ENCODE measurements around the gene WDR70.
"Not testable (repeated sequence)": the region's sequence is repeated elsewhere in the genome, so short reads cannot be mapped to it uniquely, and the experiment has no call there.

Gene WDR70

DNA sequence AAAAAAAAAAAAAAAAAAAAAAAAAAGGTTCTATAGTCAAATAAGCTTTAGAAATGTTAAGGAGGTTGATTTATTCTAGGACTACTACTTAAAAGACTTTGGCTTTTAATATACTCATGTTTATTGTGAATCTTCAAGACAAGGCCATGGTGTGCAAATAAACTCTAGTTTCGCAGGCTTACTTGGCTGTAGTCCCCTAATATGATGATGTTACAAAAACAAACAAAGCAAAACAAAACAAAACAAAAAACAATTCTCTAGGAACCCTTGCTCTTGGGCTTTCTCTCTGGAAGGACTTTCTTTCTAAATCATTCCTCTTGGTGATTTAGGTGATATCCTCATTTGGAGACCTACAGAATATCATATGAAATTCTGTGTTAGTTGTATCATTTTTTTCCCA lies 288.7 kb downstream of the WDR70 start:
- FAIRE-seq (no peak), DNase-seq (ENCODE audit: insufficient read length, low spot score) (no peak)

DNA sequence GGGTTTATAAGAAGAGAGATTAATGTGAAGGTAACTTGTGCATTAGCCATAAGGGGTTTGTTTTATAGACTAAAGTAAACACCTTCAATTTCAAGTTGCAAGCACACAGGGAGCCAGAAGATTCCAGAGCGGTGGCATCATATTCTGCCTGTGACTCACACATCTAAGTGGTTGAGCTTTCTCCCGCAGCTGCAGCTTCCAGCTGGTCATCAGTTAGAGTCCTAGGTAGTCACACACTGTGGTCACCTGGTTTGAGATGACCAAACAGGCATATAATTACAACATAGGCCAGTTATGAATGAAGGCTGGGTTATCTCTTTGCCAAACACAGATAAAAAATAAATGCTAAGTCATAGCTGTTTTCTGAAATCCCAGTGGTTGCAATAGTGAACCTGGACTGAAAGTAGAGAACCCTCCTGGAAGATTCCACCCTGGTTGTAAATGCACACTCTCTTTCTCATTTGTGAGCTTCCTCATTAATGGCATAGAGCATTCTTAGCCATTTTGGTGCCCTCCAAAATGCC lies 289.5 kb downstream of the WDR70 start:
- DNase-seq (ENCODE audit: insufficient read length, low spot score) (peak; percentile 96), FAIRE-seq (peak; percentile 97)

DNA sequence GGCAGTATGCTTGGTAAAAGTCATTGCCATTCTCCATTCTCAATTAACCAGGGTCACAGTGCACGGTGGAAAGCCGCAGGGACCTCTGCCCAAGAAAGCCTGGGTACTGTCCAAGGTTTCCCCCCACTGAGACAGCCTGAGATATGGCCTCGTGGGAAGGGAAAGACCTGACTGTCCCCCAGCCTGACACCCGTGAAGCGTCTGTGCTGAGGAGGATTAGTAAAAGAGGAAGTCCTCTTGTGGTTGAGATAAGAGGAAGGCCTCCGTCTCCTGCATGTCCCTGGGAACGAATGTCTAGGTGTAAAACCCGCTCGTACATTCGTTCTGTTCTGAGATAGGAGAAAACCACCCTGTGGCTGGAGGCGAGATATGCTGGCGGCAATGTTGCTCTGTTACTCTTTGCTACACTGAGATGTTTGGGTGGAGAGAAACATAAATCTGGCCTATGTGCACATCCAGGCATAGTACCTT lies 293.0 kb downstream of the WDR70 start:
- not testable (repeated sequence) for DNase-seq (ENCODE audit: insufficient read length, low spot score); FAIRE-seq

DNA sequence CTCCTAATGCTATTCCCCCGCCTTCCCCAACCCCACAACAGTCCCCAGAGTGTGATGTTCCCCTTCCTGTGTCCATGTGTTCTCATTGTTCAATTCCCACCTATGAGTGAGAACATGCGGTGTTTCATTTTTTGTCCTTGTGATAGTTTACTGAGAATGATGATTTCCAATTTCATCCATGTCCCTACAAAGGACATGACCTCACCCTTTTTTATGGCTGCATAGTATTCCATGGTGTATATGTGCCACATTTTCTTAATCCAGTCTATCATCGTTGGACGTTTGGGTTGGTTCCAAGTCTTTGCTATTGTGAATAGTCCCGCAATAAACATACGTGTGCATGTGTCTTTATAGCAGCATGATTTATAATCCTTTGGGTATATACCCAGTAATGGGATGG lies 295.2 kb downstream of the WDR70 start:
- not testable (repeated sequence) for DNase-seq (ENCODE audit: insufficient read length, low spot score); FAIRE-seq

DNA sequence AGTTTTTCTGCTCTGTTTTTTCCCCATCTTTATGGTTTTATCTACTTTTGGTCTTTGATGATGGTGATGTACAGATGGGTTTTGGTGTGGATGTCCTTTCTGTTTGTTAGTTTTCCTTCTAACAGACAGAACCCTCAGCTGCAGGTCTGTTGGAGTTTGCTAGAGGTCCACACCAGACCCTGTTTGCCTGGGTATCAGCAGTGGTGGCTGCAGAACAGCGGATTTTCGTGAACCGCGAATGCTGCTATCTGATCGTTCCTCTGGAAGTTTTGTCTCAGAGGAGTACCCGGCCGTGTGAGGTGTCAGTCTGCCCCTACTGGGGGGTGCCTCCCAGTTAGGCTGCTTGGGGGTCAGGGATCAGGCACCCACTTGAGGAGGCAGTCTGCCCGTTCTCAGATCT lies 300.2 kb downstream of the WDR70 start:
- FAIRE-seq; DNase-seq (ENCODE audit: insufficient read length, low spot score): not testable (repeated sequence)

DNA sequence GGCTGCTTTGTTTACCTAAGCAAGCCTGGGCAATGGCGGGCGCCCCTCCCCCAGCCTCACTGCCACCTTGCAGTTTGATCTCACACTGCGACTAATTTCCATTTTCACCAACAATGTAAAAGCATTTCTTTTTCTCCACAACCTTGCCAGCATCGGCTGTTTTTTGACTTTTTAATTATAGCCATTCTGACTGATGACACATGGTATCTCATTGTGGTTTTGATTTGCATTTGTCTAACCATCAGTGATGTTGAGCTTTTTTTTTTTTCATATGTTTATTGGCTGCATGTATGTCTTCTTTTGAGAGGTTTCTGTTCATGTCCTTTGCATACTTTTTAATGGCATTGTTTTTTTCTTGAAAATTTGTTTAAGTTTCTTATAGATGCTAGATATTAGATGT lies 300.8 kb downstream of the WDR70 start:
- not testable (repeated sequence) for FAIRE-seq; DNase-seq (ENCODE audit: insufficient read length, low spot score)

DNA sequence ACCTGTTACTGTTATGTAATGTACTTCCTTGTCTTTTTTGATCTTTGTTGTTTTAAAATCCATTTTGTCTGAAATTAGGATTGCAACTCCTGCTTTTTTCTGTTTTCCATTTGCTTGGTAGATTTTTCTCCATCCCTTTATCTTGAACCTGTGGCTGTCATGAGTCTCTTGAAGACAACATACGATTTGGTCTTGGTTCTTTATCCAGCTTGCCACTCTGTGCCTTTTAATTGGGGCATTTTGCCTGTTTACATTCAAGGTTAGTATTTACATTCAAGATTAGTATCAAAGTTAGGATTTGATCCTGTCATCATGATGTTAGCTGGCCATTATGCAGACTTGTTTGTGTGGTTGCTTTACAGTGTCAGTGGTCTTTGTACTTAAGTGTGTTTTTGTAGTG lies 304.0 kb downstream of the WDR70 start:
- FAIRE-seq (no peak), DNase-seq (ENCODE audit: insufficient read length, low spot score) (no peak)

DNA sequence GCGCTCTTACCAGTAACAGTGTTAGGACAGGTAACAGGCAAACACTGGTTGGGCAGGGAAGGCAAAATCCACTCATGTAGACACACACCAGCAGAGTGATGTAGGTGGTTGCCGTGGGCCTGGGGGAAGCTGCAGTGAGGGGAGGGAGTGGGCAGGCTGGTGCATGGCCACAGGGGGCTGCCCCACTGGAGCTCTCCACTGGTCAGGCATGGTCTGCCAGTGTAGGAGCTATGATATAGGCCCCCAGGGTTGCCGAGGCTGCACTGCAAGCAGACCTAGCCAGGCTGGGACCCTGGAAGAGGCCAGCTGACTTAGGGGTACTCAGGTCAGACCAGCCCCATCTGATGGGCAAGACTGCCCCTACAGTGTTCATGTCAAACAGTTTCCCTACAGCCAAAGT lies 306.1 kb downstream of the WDR70 start:
- DNase-seq (ENCODE audit: insufficient read length, low spot score): no peak
- FAIRE-seq: peak; percentile 42

DNA sequence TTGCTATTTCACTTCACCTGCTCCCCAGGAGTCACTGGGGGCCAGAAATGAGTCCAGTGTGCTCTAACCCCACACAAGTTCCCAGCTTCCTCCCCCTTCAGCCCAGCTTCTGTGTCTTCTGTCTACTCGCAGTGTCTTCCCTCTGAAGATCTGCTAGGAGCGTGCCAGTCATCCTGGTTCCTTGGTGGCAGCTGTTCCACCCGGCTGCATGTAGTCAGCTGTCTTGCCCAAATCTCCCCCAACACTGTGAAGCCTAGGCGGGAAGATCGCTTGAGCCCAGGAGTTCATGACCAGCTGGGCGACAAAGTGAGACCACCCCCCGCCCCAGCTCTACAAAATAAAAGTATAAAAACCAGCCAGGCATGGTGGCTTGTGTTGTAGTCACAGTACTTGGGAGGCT lies 306.7 kb downstream of the WDR70 start:
- no peak for FAIRE-seq
- DNase-seq (ENCODE audit: insufficient read length, low spot score): no peak

DNA sequence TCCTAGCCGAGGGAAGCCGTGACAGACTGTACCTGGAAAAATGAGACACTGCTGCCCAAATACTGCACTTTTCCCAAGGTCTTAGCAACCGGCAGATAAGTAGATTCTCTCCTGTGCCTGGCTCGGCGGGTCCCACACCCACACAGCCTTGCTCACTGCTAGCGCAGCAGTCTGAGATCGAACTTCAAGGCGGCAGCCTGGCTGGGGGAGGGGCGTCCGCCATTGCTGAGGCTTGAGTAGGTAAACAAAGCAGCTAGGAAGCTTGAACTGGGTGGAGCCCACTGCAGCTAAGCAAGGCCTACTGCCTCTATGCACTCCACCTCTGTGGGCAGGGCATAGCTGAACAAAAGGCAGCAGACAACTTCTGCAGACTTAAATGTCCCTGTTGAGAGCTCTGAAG lies 309.8 kb downstream of the WDR70 start:
- FAIRE-seq: not testable (repeated sequence)

DNA sequence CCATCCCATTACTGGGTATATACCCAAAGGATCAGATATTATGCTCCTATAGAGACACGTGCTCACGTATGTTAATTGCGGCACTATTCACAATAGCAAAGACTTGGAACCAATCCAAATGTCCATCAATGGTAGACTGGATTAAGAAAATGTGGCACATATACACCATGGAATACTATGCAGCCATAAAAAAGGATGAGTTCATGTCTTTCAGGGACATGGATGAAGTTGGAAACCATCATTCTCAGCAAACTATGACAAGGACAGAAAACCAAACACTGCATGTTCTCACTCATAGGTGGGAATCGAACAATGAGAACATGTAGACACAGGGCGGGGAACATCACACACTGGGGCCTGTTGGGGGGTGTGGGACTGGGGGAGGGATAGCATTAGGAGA lies 315.2 kb downstream of the WDR70 start:
- not testable (repeated sequence) for DNase-seq (ENCODE audit: insufficient read length, low spot score); FAIRE-seq

More for the DNA sequence above, 309.8 kb downstream of the WDR70 start:
- not testable (repeated sequence) for DNase-seq (ENCODE audit: insufficient read length, low spot score)

DNA sequence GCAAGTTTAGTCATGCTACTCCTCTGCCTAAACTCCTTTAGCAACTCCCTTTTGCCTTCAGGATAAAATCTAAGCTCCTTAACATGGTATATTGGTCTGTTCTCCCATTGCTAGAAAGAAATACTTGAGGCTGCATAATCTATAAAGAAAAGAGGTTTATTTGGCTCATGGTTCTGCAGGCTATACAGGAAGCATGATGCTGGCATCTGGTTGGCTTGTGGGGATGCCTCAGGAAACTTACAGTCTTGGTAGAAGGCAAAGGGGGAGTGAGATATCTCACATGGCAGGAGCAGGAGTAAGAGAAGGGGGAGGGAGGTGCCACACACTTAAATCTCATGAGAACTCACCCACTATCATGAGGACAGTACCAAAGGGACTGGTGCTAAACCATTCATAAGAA lies 315.7 kb downstream of the WDR70 start:
- no peak for FAIRE-seq
- no peak for DNase-seq (ENCODE audit: insufficient read length, low spot score)

DNA sequence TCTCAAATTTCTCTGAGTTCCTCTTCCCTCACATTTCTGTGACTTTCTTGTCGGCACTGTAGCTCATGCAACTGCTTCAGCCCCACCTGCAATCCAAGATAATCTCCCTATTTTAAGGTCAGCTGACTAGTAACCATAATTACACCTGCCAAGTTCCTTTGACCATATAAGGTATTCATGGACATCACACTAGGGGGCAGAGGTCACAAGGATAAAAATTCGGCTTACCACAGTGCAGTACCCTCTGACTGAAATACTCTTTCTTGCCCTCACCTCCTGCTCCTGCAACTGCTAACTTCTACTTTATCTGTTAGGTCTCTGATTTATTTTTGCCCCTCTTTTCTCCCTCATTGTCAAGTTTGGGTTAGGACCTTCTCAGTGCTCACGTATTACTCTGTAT lies 316.5 kb downstream of the WDR70 start:
- DNase-seq (ENCODE audit: insufficient read length, low spot score) (no peak), FAIRE-seq (no peak)

DNA sequence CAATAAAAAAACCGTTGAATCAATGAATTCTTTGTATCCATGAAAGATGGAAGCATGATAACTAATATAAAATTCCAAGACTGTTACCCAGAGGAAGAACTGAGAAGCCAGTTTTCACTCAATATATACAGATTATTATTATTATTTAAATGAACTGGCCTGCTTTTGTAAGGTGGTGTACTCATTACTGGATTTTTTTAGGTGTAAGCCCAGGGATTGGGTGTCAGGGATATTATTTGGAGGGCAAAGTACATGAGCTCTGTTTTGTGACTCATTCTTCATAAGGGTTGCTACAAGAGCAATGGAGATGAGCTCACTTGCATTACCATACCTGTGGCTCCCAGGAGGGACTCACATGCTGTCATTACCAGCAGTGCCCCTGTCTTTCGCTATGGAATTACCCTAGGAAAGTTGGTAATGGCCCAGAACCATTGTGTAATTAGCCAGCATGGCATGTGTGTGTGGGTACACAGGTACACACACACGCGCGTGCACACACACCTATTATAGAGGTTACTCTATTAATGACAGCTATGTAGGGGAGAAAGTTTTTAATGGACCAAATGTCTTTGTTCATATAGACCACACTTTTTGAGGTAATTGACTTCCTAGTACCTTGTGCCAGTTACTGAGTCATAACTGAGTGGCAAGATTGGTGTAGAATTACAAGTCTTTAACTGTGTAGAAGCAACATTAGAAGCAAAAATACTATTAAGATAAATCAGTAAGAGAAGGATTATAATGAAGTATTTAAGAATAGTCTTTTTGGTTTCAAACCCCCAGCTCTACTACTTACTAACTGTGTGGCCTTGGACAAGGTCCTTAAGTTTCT lies 317.3 kb downstream of the WDR70 start:
- DNase-seq (ENCODE audit: insufficient read length, low spot score) (peak; percentile 22), FAIRE-seq (no peak)

DNA sequence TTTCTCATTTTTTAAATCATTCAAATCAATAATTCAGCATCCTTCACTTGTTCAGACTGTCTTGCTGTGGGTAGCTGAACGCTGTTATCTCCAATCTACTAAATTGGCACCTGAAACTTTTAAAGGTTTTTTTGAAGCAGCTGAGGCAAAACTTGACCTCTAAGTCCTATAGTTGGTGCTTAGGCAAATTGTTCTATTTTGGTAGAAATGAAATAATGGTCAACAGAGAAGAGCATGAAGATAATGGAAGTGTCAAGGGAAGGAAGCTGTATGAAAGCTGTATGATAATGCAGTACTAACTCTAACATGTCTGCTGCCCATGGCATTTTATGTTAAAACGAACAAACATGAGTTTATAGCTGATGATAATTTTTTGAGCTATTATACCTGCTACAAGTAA lies 322.8 kb downstream of the WDR70 start:
- no peak for FAIRE-seq
- no peak for DNase-seq (ENCODE audit: insufficient read length, low spot score)

DNA sequence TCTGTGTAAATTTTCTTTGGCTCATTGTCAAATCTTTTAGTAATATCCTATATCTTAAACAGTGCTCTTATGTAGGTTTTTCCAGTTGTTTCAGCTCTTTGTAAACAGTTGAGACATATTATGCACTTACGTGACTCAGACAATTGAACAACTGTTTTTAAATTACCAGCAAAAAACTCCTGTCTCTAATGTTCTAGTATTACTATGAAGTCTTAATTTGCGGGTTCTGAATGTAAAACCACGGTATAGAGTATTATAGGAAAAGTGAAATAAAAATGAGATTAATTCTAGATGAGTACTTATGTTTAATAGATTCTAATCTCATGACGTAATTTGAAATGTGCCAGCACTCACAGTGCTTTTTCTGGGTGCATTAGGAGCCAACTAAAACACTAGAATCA lies 324.7 kb downstream of the WDR70 start:
- DNase-seq (ENCODE audit: insufficient read length, low spot score) (no peak), FAIRE-seq (no peak)

DNA sequence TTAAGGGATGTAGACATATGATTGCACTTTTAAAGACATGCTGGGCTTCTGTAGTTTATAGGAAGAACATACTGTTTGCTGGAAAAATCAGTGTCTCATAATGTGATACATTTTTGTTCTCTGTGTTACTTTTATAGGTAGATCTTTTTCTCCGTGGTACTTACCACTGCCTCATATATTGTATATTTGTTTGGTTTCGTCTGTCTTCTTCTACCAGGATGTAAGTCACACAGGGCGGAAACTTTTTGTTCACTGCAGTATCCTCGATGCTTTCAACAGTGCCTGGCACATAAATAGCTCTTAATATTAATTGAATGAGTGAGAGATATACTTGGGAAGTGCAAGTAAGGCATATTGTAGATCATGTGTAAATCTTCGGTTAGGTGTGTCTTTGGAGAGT lies 325.3 kb downstream of the WDR70 start:
- FAIRE-seq (no peak), DNase-seq (ENCODE audit: insufficient read length, low spot score) (no peak)

DNA sequence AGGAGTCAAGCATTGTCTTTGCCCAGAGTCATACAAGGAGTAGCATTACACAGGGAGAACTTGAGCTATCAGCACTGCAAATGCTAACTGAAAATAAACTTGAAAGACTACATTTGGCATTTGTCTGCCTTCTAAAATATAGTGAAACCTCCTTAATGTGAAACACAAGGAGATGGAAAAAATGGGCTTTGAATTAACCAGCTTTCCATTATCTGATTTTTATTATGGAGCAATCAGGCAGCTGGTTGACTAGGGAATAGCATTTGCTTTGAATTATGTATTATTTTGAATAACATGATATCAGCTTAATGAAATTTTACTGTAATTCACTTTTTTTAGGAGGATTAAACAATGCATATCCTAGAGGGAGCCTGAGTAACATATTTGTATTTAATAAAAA lies 329.9 kb downstream of the WDR70 start:
- no peak for DNase-seq (ENCODE audit: insufficient read length, low spot score)
- FAIRE-seq: no peak

DNA sequence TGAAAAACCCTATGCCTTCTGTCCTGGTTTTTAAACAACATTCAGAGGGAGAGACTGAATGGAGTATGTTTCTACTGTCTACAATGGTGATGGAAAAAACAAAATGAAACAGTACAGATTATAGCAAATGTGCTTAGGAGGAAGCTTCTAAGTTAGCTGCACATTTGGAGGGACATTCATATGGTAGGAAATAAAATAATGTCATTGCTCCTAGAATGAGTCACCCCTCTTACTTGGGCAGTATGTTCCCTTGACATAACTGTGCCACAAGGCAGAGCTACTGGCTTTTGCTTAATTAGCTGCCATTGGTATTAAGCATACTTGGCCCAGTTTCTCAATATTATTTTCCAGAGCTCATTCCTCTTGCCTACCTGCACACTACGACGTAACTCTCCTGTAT lies 331.8 kb downstream of the WDR70 start:
- FAIRE-seq: peak; percentile 55
- no peak for DNase-seq (ENCODE audit: insufficient read length, low spot score)

DNA sequence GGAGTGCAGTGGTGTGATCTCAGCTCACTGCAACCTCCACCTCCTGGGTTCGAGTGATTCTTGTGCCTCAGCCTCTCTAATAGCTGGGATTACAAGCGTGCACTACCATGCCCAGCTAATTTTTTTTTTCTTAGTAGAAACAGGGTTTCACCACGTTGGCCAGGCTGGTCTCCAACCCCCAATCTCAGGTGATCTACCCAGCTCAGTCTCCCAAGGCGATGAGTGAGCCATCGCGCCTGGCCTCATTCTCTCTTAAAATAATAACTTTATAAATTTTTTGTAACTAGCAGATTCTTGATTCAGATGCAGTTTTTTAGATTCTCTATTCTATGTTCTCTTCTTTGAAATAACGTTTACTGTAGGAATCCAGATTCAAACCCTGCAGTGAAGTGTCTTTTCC lies 333.6 kb downstream of the WDR70 start:
- FAIRE-seq: no peak
- no peak for DNase-seq (ENCODE audit: insufficient read length, low spot score)

DNA sequence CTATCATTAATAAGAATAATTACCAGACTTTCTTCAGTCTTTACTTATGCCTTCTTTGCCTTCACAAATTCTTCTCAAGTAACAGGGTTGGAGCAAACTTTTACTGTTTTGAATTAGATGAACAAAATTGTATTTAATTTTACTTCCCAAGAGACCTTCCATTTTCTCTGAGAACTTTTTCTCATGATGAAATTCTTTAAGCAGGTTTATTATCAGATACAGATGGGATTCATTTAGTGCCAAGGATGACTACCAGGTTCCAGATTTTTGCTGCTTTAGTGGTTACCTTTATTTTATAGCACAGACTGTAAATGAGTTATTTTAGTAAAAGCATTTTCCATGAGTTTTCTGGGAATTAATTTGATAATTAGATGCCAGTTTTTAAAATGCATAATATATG lies 335.6 kb downstream of the WDR70 start:
- DNase-seq (ENCODE audit: insufficient read length, low spot score) (no peak), FAIRE-seq (no peak)

DNA sequence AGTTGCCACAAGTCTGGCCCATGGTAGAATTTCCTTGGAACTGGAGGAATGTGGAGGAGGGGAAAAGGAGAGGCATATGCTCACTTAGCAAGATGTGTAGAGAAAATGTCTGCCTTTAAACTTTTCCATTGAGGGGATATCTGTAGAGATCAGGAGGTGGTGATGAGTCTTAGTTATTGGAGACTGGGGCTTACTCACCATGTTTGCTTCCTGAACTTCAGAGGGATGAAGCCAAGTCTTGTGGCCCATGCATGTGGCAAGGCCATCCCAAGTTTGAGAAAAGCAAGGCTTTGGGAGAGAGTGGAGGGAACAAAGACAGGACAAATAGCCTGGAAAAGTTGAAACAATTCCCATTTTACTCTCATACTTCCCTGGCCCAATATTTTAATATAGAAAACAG lies 336.2 kb downstream of the WDR70 start:
- DNase-seq (ENCODE audit: insufficient read length, low spot score) (no peak), FAIRE-seq (peak; percentile 33)

Measured in HTR-8/SVneo (cell line).